ENCODE results near the gene DRD3.

The DRD3 gene

GRCh38 chr3:114115143-114115542, 63.7 kb downstream of the DRD3 start:
- no peak for DNase-seq

GRCh38 chr3:114114719-114115118, 64.1 kb downstream of the DRD3 start:
- no peak for DNase-seq

- no peak for DNase-seq
Measured at GRCh38 chr3:114112696-114113095, 66.2 kb downstream of the DRD3 start.

- no peak for DNase-seq
Measured at GRCh38 chr3:114111060-114111770, 67.6 kb downstream of the DRD3 start.

- DNase-seq, result no peak
Measured at GRCh38 chr3:114110439-114110838, 68.4 kb downstream of the DRD3 start.

- DNase-seq, result no peak
Measured at GRCh38 chr3:114108137-114108536, 70.7 kb downstream of the DRD3 start.

- no peak for DNase-seq
Measured at GRCh38 chr3:114104414-114104813, 74.4 kb downstream of the DRD3 start.

- DNase-seq, result no peak
Measured at GRCh38 chr3:114103858-114104257, 75.0 kb downstream of the DRD3 start.

GRCh38 chr3:114103181-114103580, 75.7 kb downstream of the DRD3 start:
- DNase-seq, result no peak

- DNase-seq, result no peak
Measured at GRCh38 chr3:114101101-114101500, 77.8 kb downstream of the DRD3 start.

- DNase-seq, result no peak
Measured at GRCh38 chr3:114095796-114096195, 83.1 kb downstream of the DRD3 start.

GRCh38 chr3:114093596-114093995, 85.3 kb downstream of the DRD3 start:
- DNase-seq, result no peak

GRCh38 chr3:114093016-114093380, 85.9 kb downstream of the DRD3 start:
- no peak for DNase-seq

GRCh38 chr3:114092151-114093015, 86.5 kb downstream of the DRD3 start:
- no peak for DNase-seq

- no peak for DNase-seq
Measured at GRCh38 chr3:114089675-114090074, 89.2 kb downstream of the DRD3 start.

GRCh38 chr3:114086356-114086755, 92.5 kb downstream of the DRD3 start:
- no peak for DNase-seq

GRCh38 chr3:114083112-114083511, 95.7 kb downstream of the DRD3 start:
- DNase-seq, result no peak

- no peak for DNase-seq
Measured at GRCh38 chr3:114081037-114081436, 97.8 kb downstream of the DRD3 start.

GRCh38 chr3:114080201-114080600, 98.7 kb downstream of the DRD3 start:
- no peak for DNase-seq

GRCh38 chr3:114079761-114080160, 99.1 kb downstream of the DRD3 start:
- no peak for DNase-seq

GRCh38 chr3:114078126-114078525, 100.7 kb downstream of the DRD3 start:
- no peak for DNase-seq
